IMR-90 (cell line): Measurements from ENCODE around the gene KRT1.

ENCODE experiments used
- BHLHE40 ChIP-seq: fragments of 150-350 bp; IDR thresholded peaks from 2 replicates; pipeline ENCODE4 v1.6.1; 2016; ENCODE audit warnings: mild to moderate bottlenecking, low read depth, low read length
- CEBPB ChIP-seq: IDR thresholded peaks from 2 replicates; pipeline ENCODE4 v1.6.1; 2012; ENCODE audit warnings: low read depth, low read length, improper control_type of control experiment
- CTCF ChIP-seq: conservative IDR thresholded peaks from 2 replicates; pipeline ENCODE4 v1.5.1; 2012; ENCODE audit warnings: mild to moderate bottlenecking, low read depth, low read length, improper control_type of control experiment

GRCh38 chr12:52632656-52633055, 47.6 kb downstream of the KRT1 start:
- TF ChIP-seq CTCF = no peak
- no peak for TF ChIP-seq CEBPB
- TF ChIP-seq BHLHE40 = no peak
